NOMO-1 (cell line): ENCODE measurements around the gene ADARB2.

Experiments
- DNase-seq, 2 experiments: peaks; one replicate each; lab custom pipeline; 2025; ENCODE audit not compliant: unreplicated experiment in 2 of 2; lab: John Stamatoyannopoulos, UW

ADARB2 gene

GRCh38 chr10:1203704-1204103 is 533.6 kb downstream of the ADARB2 start:
- no peak for DNase-seq

GRCh38 chr10:1203216-1203615 is 534.1 kb downstream of the ADARB2 start:
- no peak for DNase-seq

DNA sequence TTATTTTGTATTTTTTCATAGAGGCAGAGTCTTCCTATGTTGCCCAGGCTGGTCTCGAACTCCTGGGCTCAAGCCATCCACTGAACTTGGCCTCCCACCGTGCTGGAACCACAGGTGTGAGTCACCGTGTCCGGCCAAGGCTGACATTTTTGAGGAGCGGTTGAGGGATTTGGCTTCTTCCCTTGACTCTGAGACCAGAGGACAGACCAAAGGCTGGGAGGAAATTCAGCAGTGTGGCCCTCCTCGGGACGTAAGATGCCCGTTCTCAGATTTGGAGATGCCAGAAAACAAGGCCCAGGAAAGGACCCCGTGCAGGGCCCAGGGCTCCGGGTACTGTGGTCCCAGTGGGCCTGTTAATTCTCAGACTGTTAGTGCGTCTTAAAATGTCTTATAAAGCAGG is 535.0 kb downstream of the ADARB2 start:
- no peak for DNase-seq

GRCh38 chr10:1200866-1201807 is 536.2 kb downstream of the ADARB2 start:
- DNase-seq: no peak

DNA sequence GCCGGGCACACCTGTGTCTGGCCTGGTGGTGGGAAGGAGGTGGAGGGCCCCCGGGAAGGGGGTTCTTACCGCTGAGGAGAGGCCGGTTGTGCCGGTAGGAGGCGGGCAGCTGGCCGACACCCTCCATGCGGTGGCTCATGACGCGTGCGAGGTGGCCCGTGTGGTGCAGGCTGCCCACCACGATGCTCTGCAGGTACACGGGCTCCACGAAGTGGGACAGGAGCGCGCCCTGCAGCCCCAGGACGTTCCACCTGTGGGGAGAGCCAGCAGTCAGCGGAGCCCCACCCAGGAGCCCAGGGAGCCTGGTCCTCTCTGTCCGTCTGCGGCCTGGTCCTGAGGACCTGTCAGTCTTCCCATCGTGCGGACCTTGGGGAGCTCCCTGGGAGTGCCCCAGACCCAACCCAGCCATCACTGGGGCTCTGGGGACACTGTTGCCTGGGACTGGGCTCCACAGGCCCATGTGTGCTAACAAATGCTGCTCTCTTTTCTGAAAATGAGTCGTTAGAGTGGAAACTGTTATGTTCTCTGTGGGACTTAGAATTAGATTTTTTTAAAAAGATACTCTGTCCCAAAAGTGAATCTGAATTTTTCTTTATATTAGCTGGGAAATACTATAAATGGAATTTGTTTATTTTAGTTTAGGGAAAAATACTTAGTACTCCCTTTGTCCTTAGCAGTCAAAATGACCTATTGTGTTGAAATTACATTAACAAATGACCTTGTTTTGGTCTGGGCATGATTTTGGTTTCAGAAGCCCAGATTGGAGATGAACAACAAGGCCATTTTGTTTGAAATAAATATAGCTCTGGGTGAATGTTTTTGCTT is 537.2 kb downstream of the ADARB2 start:
- no peak for DNase-seq

DNA sequence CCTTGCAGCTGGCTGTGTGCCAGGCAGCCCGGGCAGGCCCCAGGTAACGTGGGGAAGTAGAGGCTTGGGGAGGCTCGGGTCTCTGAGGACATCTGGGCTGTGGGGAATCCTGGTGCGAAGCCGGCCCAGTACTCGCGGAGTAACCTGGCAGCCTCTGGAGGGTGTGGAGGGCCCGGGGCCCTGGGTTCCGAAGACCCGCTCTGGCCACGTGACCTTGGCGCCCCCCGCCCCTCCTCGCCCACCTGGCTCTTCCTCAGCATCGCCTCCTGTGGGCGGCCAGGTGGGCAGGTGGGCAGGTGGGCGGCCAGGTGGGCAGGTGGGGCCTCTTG is 538.0 kb downstream of the ADARB2 start:
- no peak for DNase-seq

GRCh38 chr10:1198453-1199344 is 538.6 kb downstream of the ADARB2 start:
- no peak for DNase-seq

GRCh38 chr10:1197384-1197783 is 539.9 kb downstream of the ADARB2 start:
- no peak for DNase-seq

DNA sequence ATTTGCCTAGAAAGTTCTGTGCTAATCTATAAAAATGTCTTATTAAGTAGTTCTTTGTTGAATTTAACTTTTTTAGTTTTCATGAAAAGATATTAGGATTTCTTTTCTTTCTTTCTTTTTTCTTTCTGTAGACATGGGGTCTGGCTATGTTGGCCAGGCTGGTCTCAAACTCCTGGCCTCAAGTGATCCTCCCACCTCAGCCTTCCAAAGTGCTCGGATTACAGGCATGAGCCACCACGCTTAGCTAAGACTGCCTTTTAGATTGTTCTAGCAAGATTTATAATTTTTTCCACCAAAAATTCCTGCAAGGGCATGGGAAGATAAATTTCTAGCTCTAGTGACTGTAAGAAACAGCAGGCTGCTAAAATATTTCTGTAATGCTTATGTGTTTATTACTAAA is 540.7 kb downstream of the ADARB2 start:
- DNase-seq: no peak

DNA sequence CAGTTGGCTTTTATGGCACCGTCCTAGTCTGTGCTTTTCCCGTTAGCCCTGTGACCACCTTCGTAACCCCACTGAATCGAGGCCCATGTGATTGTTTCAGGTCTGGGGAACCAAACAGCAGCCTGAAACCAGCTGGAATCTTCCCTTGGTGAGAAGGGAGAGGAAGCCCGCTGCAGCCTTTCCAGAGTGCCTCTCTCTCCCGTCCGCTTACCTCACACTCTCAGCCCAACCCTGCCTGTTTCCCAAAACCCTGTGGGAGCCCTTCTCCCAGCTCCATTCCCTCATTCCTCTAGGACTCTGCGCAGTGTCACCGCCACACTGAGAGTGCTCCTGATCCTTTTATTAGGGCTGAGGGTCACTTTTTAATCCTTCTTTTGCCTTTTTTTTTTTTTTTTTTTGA is 541.5 kb downstream of the ADARB2 start:
- DNase-seq: no peak

DNA sequence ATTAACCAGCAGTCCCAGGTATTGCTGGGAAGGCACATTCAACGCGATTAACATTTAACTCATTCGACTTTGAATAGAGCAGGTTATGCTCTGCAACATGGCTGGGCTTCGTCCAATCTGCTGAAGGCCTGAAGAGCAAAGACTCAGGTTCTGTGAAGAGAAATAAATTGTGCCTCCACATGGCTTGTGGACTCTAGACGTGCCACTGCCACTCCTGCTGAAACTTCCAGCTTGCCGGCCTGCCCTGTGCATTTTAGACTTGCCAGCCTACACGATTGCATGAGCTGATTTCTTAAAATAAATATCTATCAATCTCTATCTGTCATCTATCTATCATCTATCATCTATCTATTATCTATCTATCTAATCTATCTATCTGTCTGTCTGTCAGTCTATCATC is 543.2 kb downstream of the ADARB2 start:
- DNase-seq: no peak

- DNase-seq: no peak
These were observed 543.8 kb downstream of the ADARB2 start for GRCh38 chr10:1193561-1193960.

GRCh38 chr10:1191752-1192151 is 545.6 kb downstream of the ADARB2 start:
- DNase-seq: no peak

- DNase-seq: no peak
These were observed 546.4 kb downstream of the ADARB2 start for GRCh38 chr10:1190791-1191490.

DNA sequence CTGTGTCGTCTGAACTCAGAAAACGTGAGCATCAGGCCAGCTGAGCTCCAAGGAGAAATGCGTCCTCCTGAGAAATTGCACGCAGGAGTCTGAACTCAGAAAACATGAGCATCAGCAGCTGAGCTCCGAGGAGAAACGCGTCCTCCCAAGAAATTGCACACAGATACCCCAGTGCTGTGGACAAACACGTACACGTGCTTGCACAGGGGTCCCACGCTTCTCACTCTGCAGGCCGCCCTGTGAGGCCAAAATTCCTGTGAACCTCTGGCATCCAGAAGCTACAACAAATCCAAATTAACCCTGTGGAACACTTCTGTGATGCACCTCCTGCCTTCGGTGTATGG is 547.3 kb downstream of the ADARB2 start:
- DNase-seq: no peak

- no peak for DNase-seq
These were observed 547.9 kb downstream of the ADARB2 start for GRCh38 chr10:1189166-1190051.

DNA sequence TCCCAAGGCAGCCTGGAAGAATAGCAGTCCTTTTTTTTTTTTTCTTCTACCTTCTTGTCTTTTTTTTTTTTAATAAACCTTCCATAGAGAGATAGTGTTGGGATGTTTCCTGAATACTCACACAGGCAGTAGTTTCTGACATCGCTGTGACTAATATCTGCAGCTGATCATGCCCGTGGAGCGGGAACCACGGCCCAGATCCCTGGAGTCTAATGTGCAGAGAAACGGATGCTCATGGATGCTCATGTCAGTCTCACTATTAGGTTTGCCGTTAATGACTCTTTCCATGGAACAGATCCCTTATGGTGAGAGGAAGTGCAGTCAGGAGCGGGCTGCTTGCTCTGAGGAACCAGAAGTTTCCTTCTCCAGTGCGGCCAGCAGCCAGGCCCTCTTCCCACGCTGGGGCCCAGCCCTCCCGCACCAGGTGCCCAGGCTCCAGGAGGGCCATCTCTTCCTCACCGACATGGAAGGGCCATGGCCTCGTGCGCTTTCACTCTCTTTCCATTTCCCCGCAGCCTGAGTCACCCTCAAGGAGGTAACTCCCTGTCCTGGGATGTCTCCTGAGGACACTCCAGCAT is 548.7 kb downstream of the ADARB2 start:
- no peak for DNase-seq

DNA sequence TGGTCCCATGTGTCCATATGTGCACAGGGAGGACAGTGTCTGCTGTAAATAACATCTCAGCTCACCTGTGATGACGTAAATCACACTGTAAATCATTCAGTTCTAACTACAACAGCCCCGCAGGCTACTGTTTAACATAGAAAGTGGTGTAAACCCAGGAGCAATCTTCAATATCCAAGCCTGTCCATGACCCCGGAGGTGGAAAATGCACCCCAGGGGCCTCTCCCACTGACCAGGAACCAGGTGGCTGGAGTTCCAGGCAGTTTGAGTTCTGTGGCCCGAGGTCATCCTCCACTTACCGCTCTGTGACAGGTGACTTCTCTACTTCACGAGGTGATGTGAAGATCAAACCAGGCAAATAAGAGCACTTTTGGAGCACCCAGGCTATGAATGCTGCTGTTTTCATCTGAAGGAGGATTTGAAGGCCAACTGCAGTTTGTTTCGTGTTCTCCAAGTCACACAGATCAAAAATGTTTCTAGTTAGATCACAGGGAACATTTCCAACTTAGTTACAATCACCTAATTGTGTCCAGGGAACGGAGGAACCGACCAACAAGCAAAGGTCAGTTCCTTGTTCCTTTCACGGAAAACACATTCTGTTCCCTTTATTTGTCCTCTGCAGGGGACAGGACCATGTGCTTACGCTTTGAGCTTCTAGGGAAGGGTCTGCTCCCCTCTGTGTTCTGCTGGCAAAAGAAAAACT is 549.3 kb downstream of the ADARB2 start:
- DNase-seq: no peak
